ENCODE measurements around the gene AP1M2. TPM values are rescaled to one million over a fixed set of nuclear protein-coding genes. Genes with fewer than 3 reads are reported as not detected.

The AP1M2 gene
- total RNA-seq, 1 donor from 2014 or later: 4.5 TPM

DNA sequence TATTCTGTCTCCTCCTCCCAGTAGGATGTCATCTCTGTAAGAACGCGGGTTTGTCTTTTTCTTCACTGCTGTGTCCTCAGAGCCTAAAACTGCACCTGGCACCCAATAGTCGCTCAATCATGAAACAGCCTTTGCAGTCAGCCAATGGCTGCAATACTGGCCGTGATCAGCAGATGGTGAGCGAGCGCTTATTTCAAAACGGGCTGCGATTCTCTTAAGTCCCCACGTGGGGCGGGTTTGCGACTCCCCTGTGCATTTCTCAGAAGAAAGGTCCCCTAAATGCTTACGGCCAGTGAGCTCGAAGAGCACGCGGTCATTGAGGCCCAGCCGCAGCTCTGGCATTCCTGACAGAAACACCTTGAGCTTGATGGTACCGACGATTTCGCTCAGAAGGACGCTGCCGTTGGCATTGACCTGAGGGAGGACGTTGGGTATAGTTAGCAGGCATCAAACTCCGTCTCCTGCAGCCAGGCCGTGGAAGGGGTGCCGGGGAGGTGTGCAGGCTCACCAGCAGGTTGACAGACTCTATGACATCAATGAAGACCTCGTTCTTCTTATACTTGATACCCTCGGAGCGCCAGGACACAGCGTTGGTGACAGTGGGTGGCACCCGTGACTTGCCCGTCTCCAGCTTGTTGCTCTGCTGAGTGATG lies 6.0 kb downstream of the AP1M2 start:
- peaks cover 2% of the 10 kb centered on the region for H3K4me1 ChIP-seq (ENCODE audit: insufficient read depth, low read length)
- no peaks in the 10 kb centered on the region for H3K27me3 Mint-ChIP-seq (ENCODE audit: low read depth, unreplicated experiment)
- no peak for TF ChIP-seq EZH2 (IDR thresholded peaks at IDR 0.05; ENCODE audit: insufficient read depth, low read length)
- TF ChIP-seq, protein P1, sequence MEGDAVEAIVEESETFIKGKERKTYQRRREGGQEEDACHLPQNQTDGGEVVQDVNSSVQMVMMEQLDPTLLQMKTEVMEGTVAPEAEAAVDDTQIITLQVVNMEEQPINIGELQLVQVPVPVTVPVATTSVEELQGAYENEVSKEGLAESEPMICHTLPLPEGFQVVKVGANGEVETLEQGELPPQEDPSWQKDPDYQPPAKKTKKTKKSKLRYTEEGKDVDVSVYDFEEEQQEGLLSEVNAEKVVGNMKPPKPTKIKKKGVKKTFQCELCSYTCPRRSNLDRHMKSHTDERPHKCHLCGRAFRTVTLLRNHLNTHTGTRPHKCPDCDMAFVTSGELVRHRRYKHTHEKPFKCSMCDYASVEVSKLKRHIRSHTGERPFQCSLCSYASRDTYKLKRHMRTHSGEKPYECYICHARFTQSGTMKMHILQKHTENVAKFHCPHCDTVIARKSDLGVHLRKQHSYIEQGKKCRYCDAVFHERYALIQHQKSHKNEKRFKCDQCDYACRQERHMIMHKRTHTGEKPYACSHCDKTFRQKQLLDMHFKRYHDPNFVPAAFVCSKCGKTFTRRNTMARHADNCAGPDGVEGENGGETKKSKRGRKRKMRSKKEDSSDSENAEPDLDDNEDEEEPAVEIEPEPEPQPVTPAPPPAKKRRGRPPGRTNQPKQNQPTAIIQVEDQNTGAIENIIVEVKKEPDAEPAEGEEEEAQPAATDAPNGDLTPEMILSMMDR (IDR thresholded peaks at IDR 0.05; ENCODE audit: insufficient read depth, low read depth, low read length): peak; percentile 98
- no peak overlapping the region for H3K27ac Mint-ChIP-seq (ENCODE audit: unreplicated experiment)
- peaks cover 4% of the 10 kb centered on the region for H3K4me1 Mint-ChIP-seq (ENCODE audit: low read depth, unreplicated experiment)
- H3K9me3 Mint-ChIP-seq (ENCODE audit: unreplicated experiment): no peaks in the 10 kb centered on the region
- H2AFZ ChIP-seq (ENCODE audit: low read depth, low read length): peak overlapping the region; percentile 69
- H3K9ac ChIP-seq (ENCODE audit: low read length): no peak overlapping the region
- no peaks in the 10 kb centered on the region for H3K9me3 ChIP-seq (ENCODE audit: insufficient read depth, low read depth, low read length)
- no peak overlapping the region for H3K4me3 Mint-ChIP-seq (ENCODE audit: unreplicated experiment)
- FAIRE-seq: no peak
- H3K36me3 ChIP-seq (ENCODE audit: insufficient read depth, low read length): no peaks in the 10 kb centered on the region
- H3K27me3 ChIP-seq (ENCODE audit: insufficient read depth, low read length): no peaks in the 10 kb centered on the region
- no peaks in the 10 kb centered on the region for H3K79me2 ChIP-seq (ENCODE audit: insufficient read depth, low read length)
- DNase-seq (ENCODE audit: low read depth): peak; percentile 71
- H3K4me3 ChIP-seq (ENCODE audit: insufficient read depth, low read depth, low read length): no peak overlapping the region
- H3K36me3 Mint-ChIP-seq (ENCODE audit: low read depth, unreplicated experiment): no peaks in the 10 kb centered on the region
- H3K27ac ChIP-seq (ENCODE audit: low read depth, low read length): no peak overlapping the region
- H4K20me1 ChIP-seq (ENCODE audit: insufficient read depth, low read length): no peaks in the 10 kb centered on the region
- H3K4me2 ChIP-seq (ENCODE audit: low read length): peak overlapping the region; percentile 27

DNA sequence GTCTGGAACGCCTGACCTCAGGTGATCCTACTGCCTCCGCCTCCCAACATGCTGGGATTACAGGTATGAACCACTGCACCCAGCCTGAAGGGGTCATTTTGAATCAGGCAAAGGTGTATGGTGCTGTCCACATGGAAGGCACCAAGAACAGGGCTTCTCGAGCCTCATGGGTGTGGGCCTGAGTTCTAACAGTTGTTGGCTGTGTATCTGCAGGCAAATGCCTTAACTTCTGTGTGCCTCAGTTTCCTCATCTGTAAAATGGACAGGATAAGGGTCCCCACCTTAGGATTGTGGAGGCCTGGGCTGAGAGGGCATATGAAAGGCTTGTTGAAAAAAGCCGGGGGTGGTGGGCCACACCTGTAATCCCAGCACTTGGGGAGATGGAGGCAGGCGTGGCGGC lies 9.2 kb downstream of the AP1M2 start:
- Histone ChIP-seq H3K9ac (ENCODE audit: low read length) (no peak overlapping the region), H3K79me2 (ENCODE audit: insufficient read depth, low read length) (no peaks in the 10 kb centered on the region), H2AFZ (ENCODE audit: low read depth, low read length) (no peak overlapping the region), H3K4me2 (ENCODE audit: low read length) (no peak overlapping the region), H3K27ac (ENCODE audit: low read depth, low read length) (no peak overlapping the region), H3K27me3 (ENCODE audit: insufficient read depth, low read length) (no peaks in the 10 kb centered on the region), H3K9me3 (ENCODE audit: insufficient read depth, low read depth, low read length) (no peaks in the 10 kb centered on the region), H3K36me3 (ENCODE audit: insufficient read depth, low read length) (no peaks in the 10 kb centered on the region), H3K4me3 (ENCODE audit: insufficient read depth, low read depth, low read length) (no peak overlapping the region), H4K20me1 (ENCODE audit: insufficient read depth, low read length) (no peaks in the 10 kb centered on the region), H3K4me1 (ENCODE audit: insufficient read depth, low read length) (peaks cover 2% of the 10 kb centered on the region)
- Mint-ChIP-seq H3K9me3 (ENCODE audit: unreplicated experiment) (no peaks in the 10 kb centered on the region), H3K4me1 (ENCODE audit: low read depth, unreplicated experiment) (peaks cover 4% of the 10 kb centered on the region), H3K4me3 (ENCODE audit: unreplicated experiment) (no peak overlapping the region), H3K27ac (ENCODE audit: unreplicated experiment) (no peak overlapping the region), H3K36me3 (ENCODE audit: low read depth, unreplicated experiment) (no peaks in the 10 kb centered on the region), H3K27me3 (ENCODE audit: low read depth, unreplicated experiment) (peaks cover 3% of the 10 kb centered on the region)
- DNase-seq (ENCODE audit: low read depth): no peak
- no peak for FAIRE-seq
- no peak for TF ChIP-seq EZH2 (IDR thresholded peaks at IDR 0.05; ENCODE audit: insufficient read depth, low read length)

DNA sequence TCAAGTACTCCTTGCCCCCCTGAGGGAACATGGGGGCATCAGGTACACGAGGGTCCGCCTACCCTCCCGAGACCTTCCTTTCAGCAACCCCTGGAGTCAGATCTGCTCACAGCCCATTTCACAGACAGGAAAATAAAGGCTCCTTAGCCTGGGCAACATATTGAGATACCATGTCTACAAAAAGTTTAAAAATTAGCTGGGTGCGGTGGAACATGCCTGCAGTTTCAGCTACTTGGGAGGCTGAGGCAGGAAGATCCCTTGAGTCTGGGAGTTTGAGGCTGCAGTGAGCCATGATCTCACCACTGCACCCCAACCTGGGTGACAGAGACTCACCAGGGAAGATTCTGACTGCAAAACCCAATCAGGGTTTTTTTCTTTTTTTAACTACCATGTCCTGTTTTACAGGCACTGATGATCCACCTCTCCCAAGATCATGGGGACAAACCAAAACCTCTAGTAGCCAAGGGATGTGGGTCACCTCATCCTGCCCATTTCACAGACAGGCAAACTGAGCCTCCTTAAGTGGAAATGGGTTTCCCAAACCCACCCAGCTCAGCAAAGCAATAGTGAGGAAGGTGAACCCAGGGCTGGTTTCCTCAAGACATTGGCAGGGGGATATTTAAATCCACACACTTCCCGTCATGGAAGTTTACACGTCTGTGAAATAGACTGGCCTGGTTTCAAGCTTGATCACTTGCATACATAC lies 11.9 kb downstream of the AP1M2 start:
- H3K4me2 ChIP-seq (ENCODE audit: low read length): no peak overlapping the region

More for the DNA sequence above, 11.9 kb downstream of the AP1M2 start:
- no peaks in the 10 kb centered on the region for H3K79me2 ChIP-seq (ENCODE audit: insufficient read depth, low read length)
- H3K4me3 Mint-ChIP-seq (ENCODE audit: unreplicated experiment): peak overlapping the region; percentile 8
- H2AFZ ChIP-seq (ENCODE audit: low read depth, low read length): no peak overlapping the region
- H3K27ac Mint-ChIP-seq (ENCODE audit: unreplicated experiment): no peak overlapping the region
- H3K36me3 Mint-ChIP-seq (ENCODE audit: low read depth, unreplicated experiment): no peaks in the 10 kb centered on the region
- FAIRE-seq (no peak), DNase-seq (ENCODE audit: low read depth) (no peak)
- H3K27ac ChIP-seq (ENCODE audit: low read depth, low read length): no peak overlapping the region
- no peaks in the 10 kb centered on the region for H3K36me3 ChIP-seq (ENCODE audit: insufficient read depth, low read length)
- no peak overlapping the region for H3K9ac ChIP-seq (ENCODE audit: low read length)
- no peaks in the 10 kb centered on the region for H3K27me3 ChIP-seq (ENCODE audit: insufficient read depth, low read length)
- H3K9me3 ChIP-seq (ENCODE audit: insufficient read depth, low read depth, low read length): no peaks in the 10 kb centered on the region
- H3K9me3 Mint-ChIP-seq (ENCODE audit: unreplicated experiment): no peaks in the 10 kb centered on the region
- H3K27me3 Mint-ChIP-seq (ENCODE audit: low read depth, unreplicated experiment): peaks cover 3% of the 10 kb centered on the region
- peaks cover 4% of the 10 kb centered on the region for H3K4me1 Mint-ChIP-seq (ENCODE audit: low read depth, unreplicated experiment)
- H3K4me3 ChIP-seq (ENCODE audit: insufficient read depth, low read depth, low read length): no peak overlapping the region
- H4K20me1 ChIP-seq (ENCODE audit: insufficient read depth, low read length): no peaks in the 10 kb centered on the region
- TF ChIP-seq EZH2 (IDR thresholded peaks at IDR 0.05; ENCODE audit: insufficient read depth, low read length): no peak
- TF ChIP-seq, protein P1 (IDR thresholded peaks at IDR 0.05; ENCODE audit: insufficient read depth, low read depth, low read length): no peak
- peaks cover 2% of the 10 kb centered on the region for H3K4me1 ChIP-seq (ENCODE audit: insufficient read depth, low read length)
